GM21786 (cell line): ENCODE data around the gene SLCO3A1.

Experiments
- ATAC-seq: cut with Tn5 transposase; IDR thresholded peaks from one replicate; pipeline ENCODE4 v1.9.1; 2021; ENCODE audit not compliant: unreplicated experiment

The SLCO3A1 gene

DNA sequence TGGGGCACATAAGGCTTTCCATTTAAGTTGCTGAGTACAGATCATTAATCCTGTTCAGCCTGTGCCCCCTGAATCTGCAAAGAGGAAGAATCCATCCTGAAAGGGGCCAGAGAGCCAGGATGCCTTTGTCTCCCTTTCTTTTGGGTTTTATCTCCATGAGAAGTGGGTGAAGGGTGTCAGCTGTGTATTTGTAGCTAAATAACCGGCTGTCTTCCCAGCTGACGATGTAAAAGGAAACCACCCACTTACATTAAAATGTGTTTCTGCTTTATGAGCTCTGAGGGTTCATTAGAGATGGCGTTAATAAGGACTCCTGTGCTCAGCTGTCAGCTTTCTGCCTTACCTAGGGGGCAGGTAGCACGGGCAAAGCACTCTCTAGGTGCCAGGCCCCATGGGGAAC, 83.4 kb downstream of the SLCO3A1 start:
- no peak for ATAC-seq

DNA sequence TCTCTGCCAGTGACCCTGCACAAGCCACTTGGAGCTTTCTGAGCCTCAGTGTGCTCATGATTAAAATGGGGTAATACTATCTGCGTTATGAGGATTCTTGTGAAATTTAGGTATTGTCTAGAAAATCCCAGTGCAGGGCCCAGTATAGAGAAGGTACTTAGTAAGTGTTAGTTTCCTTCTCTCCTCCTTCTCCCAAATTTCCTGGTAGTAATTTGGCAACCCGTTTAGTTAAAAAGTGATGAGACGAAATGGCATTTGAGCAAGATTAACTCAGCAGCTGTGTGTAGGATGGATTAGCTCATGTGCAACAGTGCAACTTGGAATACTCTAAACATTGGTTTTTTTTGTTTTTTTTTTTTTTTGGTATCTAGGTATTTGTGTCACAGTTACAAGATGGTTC, 84.6 kb downstream of the SLCO3A1 start:
- ATAC-seq = no peak

DNA sequence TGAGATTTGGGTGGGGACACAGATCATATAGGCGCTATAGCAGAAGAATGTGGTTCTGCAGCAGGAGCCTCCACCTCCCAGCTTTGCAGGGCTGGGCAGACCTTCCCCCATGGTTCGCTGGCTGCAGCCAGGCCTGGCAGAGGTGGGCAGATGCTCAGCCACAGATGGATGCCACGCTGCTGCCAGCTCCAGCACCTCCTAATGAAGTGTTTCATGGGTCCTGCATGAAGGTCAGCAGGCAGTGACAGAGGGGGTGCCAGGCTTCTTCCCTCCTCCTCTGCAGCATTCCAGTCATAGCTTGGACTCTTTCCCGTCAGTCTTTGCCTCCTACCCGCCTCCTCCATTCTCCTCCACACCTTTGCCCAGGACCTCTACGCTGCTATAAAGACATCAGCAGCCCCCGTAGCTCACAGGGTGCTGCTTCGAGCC, 85.9 kb downstream of the SLCO3A1 start:
- no peak for ATAC-seq

- no peak for ATAC-seq
Observed at GRCh38 chr15:91940496-91941381, 87.2 kb downstream of the SLCO3A1 start.

DNA sequence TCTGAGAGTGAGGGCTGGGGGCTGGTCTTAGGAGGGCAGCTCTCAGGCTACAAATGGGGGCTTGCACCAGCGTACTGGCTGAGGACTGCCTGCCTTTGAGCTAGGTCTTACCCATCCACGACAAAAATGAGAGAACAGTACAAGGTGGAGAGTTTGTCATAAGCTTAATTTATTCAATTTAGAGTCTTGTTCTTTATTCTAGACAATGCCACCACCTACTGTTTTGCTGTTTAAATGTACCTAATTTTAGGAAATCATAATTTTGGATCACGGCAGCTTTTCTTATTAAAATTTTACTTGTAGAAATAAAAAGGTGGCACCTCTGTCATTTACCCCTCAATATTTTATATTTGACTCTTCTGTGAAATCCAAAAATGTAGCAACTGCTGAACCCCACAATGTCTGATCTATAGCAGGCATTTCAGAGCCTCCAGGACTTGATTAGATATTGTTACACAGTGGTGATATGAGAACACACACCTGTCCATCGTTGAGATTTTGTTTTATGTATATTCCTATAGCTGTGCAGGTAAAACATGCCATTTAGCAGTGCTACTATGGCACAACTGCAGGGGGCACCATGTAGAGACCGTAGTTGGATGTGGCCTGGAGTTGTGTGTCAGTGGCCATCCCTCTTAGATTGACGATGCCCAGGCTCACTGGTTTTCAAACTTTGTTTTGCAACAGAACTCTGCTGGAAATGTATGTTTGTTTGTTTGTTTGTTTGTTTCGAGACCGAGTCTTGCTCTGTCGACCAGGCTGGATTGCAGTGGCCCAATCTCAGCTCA, 88.6 kb downstream of the SLCO3A1 start:
- no peak for ATAC-seq

DNA sequence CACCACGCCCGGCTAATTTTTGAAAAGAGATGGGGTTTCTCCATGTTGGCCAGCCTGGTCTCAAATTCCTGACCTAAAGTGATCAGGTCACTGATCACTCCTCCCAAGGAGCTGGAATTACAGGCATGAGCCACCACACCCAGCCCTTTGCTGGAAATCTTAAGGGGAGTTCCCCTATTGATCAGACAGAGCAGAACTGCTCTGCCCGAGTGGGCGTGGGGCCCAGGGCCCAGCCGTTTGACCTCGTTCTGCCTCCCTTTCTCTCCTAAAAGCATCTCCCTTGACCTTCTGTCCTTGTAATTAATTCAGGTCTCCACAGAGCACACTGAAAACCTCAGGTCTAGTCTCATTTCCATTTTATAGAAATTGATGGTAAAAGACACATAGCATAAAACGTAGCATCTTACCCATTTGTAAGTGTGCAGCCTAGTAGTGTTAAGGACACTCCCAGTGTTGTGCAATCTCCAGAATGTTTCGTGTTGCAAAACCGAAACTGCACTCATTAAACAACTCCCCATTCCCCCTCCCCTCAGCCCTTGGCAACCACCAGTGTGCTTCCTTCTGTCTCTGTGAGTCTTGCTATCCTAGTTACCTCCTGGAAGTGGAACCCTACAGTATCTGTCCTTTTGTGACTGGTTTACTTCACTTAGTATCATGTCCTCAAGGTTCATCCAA, 89.3 kb downstream of the SLCO3A1 start:
- peak; percentile 52 for ATAC-seq

DNA sequence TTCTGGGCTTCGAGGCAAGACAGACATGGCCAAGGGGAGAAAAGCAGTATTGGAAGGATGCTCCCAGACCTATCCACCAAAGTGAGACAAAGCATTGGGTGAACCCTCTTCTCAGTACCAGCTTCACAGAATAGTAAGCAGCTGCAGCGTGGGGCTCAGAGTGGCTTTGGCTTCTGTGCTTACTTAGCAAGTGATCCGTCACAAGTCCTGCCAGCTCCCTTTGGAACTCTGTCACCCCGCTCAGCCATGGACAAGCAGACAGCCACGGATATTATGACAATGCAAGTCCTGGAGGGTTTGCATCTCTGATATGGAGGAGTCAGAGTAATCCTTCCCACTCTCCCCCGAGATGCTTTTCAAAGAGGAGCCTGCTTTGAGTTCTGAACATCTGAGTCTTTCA, 90.8 kb downstream of the SLCO3A1 start:
- ATAC-seq = no peak

DNA sequence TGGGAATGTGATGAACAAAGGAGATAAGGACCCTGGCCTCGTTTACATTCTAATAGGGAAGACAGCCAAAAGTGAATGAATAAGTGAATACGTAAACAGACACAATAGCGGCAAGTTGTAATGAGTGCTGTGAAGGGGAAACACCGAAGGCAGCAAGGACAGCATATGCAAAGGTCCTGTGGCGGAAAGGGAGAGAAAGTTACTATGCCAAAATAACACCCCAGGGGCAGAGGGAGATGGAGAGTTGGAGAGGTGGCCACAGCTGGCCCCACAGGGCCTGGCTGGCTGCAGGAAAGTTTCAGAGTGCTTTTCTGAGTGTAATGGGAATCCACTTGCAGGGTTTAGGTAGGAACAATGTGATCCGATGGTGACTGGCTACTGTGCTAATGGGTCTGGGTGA, 91.9 kb downstream of the SLCO3A1 start:
- no peak for ATAC-seq

DNA sequence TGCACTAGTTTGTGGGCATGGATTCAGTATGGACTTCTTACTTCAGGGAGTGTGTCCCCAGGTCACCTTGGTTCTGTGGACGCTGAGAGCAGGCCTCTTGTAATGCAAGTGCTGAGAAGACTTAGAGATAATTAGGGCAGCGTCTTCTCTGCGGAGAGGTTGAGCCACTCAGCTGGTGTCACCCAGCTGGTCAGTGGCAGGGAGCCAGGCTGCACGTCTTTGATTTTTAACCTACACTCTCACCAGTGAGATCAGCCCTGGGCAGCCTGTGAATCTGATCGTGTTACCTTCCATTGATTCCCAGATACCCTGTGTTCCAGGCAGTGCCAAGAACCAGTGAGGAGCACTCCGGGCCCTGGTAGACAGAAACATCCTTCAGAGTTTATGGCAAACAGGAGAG, 92.6 kb downstream of the SLCO3A1 start:
- ATAC-seq = no peak

GRCh38 chr15:91946581-91947292, 93.2 kb downstream of the SLCO3A1 start:
- ATAC-seq = no peak

DNA sequence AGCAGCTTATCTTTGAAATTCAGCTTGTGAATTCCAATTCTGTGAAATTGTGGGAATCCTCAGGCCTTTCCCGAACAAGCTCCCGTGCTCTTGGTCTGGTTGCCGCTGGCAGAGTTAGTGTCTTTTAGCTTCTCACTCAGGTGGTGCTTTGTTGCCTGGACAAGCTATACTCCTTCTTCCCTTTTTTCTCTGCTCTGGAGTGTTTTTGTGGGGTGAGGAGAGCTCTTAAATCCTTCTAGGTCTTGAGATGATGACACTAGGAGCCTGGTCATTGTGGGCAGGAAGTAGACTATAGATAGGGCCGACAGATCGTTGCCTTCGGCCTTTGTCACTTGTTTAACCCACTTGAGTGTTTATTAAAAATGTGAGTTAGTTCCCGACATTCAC, 93.8 kb downstream of the SLCO3A1 start:
- no peak for ATAC-seq

GRCh38 chr15:91947683-91948608, 94.4 kb downstream of the SLCO3A1 start:
- no peak for ATAC-seq

DNA sequence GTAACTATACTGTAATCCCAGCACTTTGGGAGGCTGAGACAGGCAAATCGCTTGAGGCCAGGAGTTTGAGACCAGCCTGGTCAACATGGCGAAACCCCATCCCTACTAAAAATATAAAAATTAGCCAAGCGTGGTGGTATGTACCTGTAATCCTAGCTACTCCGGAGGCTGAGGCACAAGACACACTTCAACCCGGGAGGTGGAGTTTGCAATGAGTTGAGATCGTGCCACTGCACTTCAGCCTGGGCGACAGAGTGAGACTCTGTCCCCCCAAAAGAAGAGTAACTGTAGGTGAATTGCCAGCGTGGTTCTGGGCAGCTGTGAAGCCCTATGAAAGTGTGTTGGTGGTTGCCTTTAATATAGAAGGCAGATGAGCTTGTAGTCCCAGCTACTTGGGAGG, 95.9 kb downstream of the SLCO3A1 start:
- no peak for ATAC-seq

DNA sequence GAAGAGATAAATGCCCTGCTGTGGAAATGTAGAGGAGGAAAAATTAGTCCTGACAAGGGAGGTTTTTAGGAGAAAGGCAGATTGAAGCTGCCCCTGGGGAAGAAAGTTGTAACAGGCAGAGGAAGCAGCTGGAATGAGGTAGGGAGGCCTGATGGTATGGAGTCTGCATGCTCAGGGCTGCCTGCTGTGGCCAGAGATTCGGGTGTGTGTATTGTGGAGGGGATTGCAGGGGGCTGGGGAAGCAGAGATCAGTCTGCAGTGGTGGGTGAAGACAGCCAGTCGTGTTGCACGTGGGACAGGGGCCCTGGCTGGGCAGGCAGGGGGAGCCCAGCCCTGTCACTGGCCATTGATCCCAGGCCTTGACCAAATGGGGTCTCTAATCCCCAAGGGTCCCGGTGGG, 96.5 kb downstream of the SLCO3A1 start:
- no peak for ATAC-seq

GRCh38 chr15:91950631-91951329, 97.3 kb downstream of the SLCO3A1 start:
- ATAC-seq = no peak

- ATAC-seq = no peak
Observed at GRCh38 chr15:91952216-91952615, 98.7 kb downstream of the SLCO3A1 start.

GRCh38 chr15:91953432-91953831, 99.9 kb downstream of the SLCO3A1 start:
- no peak for ATAC-seq

GRCh38 chr15:91954292-91954691, 100.8 kb downstream of the SLCO3A1 start:
- no peak for ATAC-seq

- ATAC-seq = no peak
Observed at GRCh38 chr15:91956026-91956723, 102.7 kb downstream of the SLCO3A1 start.
